Astrocyte of the spinal cord (primary cell): ENCODE data around the gene CCR7.

Source experiments
- DNase-seq: peaks from one replicate; pipeline ENCODE4 v3.0.0; 2011; ENCODE audit warnings: low read depth, low spot score
- H3K4me3 ChIP-seq: 2 replicates; pipeline ENCODE4 v1.5.1; 2011; ENCODE audit warnings: low read depth, mild to moderate bottlenecking, low read length, moderate library complexity
- CTCF ChIP-seq: IDR thresholded peaks from 2 replicates; pipeline ENCODE4 v1.5.1; 2012; ENCODE audit warnings: low read depth, mild to moderate bottlenecking, low read length, inconsistent platforms
- in situ Hi-C: cut with HindIII; loops from 2 replicates; pipeline ENCODE4 v1.10.0; 2017; ENCODE audit warnings: low sequenced_read_pairs

The CCR7 gene

GRCh38 chr17:40558300-40558889 is 6.9 kb downstream of the CCR7 start:
- DNase-seq, result no peak
- TF ChIP-seq CTCF, result no peak
- H3K4me3 ChIP-seq, result no peak overlapping the region
- in situ Hi-C loops, result no loop called here

DNA sequence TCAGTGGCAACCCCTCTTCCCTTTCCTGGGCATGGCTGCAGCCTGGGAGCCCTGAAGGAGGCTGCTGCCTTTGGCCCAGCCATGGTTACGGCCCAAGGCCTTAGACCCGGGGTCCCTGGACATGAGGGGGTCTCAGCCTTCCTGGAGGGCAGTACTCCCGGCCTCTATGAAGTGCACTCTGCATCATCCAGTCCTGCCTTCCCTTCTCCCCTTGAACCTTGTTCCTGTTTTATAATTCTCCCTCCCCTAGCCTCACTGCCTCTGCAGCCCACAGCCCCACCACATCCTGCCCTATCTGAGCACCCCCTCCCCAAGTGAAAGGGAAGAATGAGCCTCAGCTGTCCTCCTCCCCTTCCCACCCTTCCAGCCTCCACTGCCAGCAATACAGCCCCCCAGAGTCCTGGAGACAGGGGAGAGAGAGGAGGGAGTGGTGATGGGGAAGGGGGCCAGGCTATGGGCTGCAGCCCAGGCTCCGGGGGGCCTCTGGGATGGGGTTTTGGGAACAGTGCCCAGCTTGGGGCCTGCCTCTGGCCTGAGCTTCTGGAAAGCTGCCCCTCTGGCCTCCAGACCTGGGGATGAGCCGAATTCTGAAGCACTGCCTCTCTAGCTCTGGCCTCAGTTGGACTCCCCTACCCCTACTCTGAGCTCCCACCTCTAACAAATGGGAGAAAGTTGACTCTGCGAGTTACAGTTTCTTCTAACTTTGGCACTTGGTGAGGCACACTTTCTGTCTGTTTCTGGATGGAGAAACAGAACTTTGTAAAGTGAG is 7.6 kb downstream of the CCR7 start:
- no peak overlapping the region for H3K4me3 ChIP-seq
- in situ Hi-C loops, result no loop called here
- TF ChIP-seq CTCF, result no peak
- DNase-seq, result no peak

DNA sequence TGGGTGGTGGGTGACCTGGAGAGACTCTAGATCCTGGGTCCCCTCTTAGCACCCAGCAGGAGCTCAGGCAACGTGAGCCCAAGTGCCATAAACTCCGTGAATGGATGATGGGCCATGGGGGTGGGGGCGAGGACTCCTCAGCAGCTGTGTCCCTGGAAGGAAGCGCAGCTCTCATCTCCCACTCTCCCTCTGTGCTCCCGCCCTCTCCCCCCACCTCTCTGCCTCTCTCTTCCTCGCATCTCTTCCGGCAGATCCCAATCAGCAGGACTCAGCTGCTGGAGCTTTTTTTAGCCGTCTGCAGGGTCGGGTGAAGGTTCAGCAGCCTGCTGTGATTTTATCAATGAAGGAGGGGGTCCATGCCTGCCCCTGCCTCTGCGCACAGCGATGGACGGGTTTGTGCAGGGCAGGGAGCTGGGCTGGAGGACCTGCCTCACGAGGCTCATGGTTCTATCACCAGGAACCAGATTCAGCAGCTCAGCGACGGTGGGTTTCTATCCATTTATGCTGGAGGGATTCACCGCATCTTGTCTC is 8.3 kb downstream of the CCR7 start:
- DNase-seq, result no peak
- H3K4me3 ChIP-seq, result no peak overlapping the region
- TF ChIP-seq CTCF, result no peak

GRCh38 chr17:40556198-40556661 is 9.0 kb downstream of the CCR7 start:
- DNase-seq, result no peak
- in situ Hi-C loops, result no loop called here
- H3K4me3 ChIP-seq, result no peak overlapping the region
- no peak for TF ChIP-seq CTCF

More for the DNA sequence above, 8.3 kb downstream of the CCR7 start:
- in situ Hi-C loops, result no loop called here

GRCh38 chr17:40555296-40556190 is 9.7 kb downstream of the CCR7 start:
- TF ChIP-seq CTCF, result no peak
- DNase-seq, result no peak
- in situ Hi-C loops, result no loop called here
- H3K4me3 ChIP-seq, result no peak overlapping the region

DNA sequence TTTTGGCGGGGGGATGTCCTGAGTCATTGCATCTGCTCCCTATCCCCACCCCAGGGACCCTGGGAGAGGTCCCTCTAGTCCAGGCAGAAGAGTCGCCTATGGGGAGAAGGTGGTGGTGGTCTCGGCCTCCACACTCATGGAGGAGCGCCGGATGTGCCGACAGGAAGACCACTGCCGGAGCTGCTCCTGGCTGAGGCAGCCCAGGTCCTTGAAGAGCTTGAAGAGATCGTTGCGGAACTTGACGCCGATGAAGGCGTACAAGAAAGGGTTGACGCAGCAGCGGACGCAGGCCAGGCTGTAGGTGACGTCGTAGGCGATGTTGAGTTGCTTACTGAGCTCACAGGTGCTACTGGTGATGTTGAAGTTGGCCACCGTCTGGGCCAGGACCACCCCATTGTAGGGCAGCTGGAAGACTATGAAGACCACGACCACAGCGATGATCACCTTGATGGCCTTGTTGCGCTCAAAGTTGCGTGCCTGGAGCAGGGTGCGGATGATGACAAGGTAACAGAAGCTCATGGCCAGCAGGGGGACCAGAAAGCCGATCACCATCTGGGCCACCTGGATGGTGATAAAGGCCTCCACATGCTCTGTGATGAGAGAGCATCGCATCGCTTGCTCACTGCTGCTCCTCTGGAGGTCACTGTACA is 10.5 kb downstream of the CCR7 start:
- no peak for DNase-seq
- in situ Hi-C loops, result no loop called here
- H3K4me3 ChIP-seq, result no peak overlapping the region
- TF ChIP-seq CTCF, result no peak
